T-helper 2 cell treated with Interferon-gamma antibody and Interleukin-4, amounts not matched to agents 5 μg/mL and 100 μg/mL, for 36 hours (primary cell): ENCODE data around the gene KRT72.

Source experiments
- DNase-seq: peaks from one replicate; pipeline ENCODE4 v3.0.0; 2021; ENCODE audit warnings: low spot score
- H3K27ac Mint-ChIP-seq: one replicate; pipeline ENCODE4 v1.8.0; 2021; ENCODE audit warnings: mild to moderate bottlenecking, mixed read lengths
- H3K27me3 Mint-ChIP-seq: one replicate; pipeline ENCODE4 v1.8.0; 2021; ENCODE audit warnings: low read depth, mixed read lengths
- H3K36me3 Mint-ChIP-seq: one replicate; pipeline ENCODE4 v1.8.0; 2021; ENCODE audit warnings: low read depth, mixed read lengths
- H3K4me1 Mint-ChIP-seq: one replicate; pipeline ENCODE4 v1.8.0; 2021; ENCODE audit warnings: low read depth, mixed read lengths
- H3K4me3 Mint-ChIP-seq: one replicate; pipeline ENCODE4 v1.8.0; 2022; ENCODE audit warnings: mild to moderate bottlenecking, moderate library complexity, mixed read lengths
- H3K9me3 Mint-ChIP-seq: one replicate; pipeline ENCODE4 v1.8.0; 2021; ENCODE audit warnings: mixed read lengths

The KRT72 gene

DNA sequence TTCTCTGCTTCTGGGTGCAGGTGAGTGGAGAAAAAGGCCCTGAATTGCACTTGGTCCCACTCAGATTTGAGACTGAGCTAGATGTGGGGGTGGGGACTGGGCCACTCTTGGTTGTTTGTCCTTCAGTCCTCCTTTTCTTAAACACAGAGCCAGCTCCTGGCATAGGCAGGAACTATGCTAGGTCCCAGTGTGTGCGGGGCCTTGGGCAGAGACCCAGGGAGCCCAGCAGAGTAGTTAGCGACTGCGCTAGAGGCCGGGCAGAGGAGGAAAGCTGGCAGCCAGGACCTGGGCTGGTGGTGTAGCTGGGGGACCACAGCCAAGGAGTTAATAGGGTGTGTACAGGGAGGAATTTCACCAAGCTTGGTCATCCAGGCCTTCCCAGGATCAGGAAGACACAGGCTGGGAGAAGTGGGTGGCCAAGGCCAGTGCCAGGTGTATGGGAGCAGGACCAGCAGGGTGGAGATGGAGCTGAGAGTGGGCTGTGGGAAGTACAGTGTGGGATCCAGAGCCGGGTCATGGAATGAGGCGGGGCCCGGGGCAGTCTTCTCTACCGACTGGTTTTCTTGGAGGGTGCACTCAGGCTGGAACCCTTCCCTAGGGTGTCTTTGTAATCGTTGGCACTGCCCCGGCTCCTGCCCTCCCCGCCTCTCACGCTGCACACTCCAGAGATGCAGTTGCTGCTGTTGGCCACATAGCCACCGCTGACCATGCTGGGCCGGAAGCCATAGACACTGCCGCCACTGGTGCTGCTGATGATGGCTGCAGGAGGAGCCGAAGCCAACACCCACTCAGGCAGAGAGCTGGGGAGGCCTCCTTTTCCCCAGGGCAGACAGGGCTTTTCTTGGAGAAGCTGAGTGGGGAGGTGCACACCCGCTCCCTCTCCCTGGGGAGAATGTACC lies 57.0 kb downstream of the KRT72 start:
- H3K9me3 Mint-ChIP-seq, result no peaks in the 10 kb centered on the region
- H3K27me3 Mint-ChIP-seq, result peaks cover 6% of the 10 kb centered on the region
- no peak overlapping the region for H3K27ac Mint-ChIP-seq
- DNase-seq, result no peak
- H3K4me3 Mint-ChIP-seq, result no peak overlapping the region
- H3K36me3 Mint-ChIP-seq, result no peaks in the 10 kb centered on the region
- peaks cover 4% of the 10 kb centered on the region for H3K4me1 Mint-ChIP-seq

GRCh38 chr12:52542785-52543318 lies 58.4 kb downstream of the KRT72 start:
- Mint-ChIP-seq H3K4me1 (peaks cover 4% of the 10 kb centered on the region), H3K36me3 (no peaks in the 10 kb centered on the region), H3K27me3 (peaks cover 4% of the 10 kb centered on the region), H3K4me3 (no peak overlapping the region), H3K27ac (peak overlapping the region; percentile 9), H3K9me3 (no peaks in the 10 kb centered on the region)
- no peak for DNase-seq

- Mint-ChIP-seq H3K9me3 (no peaks in the 10 kb centered on the region), H3K4me3 (no peak overlapping the region), H3K36me3 (no peaks in the 10 kb centered on the region), H3K27me3 (peaks cover 4% of the 10 kb centered on the region), H3K27ac (no peak overlapping the region), H3K4me1 (peaks cover 4% of the 10 kb centered on the region)
- no peak for DNase-seq
Observed at GRCh38 chr12:52542157-52542556, 59.1 kb downstream of the KRT72 start.

DNA sequence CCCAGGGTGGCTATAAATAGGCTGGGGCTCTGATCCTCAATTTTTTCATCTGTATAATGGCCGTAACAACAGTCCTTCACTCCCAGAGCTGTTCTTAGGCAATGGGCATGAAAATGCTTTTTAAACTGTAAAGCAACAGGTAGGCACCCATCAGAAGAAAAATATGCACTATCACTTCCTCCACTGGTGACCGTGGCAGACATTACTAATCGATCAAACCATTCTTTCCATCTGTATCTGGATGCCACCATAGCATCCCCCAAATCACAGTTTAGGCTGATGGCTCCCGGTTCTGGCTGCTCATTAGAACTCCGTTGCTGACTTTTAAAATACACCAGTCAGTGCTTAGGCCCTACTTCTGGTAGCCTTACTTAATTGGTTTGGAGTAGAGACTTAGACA lies 59.6 kb downstream of the KRT72 start:
- DNase-seq, result no peak
- Mint-ChIP-seq H3K27ac (no peak overlapping the region), H3K27me3 (peaks cover 4% of the 10 kb centered on the region), H3K36me3 (no peaks in the 10 kb centered on the region), H3K4me1 (peaks cover 4% of the 10 kb centered on the region), H3K9me3 (no peaks in the 10 kb centered on the region), H3K4me3 (no peak overlapping the region)

DNA sequence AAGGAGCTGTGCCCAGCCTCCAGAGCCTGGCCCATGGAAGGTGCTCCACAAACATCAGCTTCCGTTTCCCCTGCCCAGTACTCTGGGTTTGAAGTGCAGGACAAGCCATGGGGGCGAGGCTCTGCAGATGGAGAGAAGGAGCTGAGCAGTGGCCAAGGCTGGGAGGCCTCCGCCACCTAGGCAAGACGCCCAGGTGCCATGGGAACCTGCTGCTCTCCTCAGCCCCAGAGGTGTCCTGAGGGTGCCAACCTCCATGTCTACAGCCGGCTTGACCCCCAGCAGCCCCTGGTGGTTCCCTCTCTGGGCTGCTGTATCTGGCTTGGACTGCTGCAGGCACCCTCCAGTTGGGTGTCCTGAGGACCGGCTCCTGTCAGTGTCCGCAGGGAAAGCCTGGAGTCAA lies 60.7 kb downstream of the KRT72 start:
- H3K27ac Mint-ChIP-seq, result no peak overlapping the region
- no peaks in the 10 kb centered on the region for H3K9me3 Mint-ChIP-seq
- no peak for DNase-seq
- H3K4me1 Mint-ChIP-seq, result peaks cover 4% of the 10 kb centered on the region
- no peak overlapping the region for H3K4me3 Mint-ChIP-seq
- no peaks in the 10 kb centered on the region for H3K36me3 Mint-ChIP-seq
- peaks cover 4% of the 10 kb centered on the region for H3K27me3 Mint-ChIP-seq

DNA sequence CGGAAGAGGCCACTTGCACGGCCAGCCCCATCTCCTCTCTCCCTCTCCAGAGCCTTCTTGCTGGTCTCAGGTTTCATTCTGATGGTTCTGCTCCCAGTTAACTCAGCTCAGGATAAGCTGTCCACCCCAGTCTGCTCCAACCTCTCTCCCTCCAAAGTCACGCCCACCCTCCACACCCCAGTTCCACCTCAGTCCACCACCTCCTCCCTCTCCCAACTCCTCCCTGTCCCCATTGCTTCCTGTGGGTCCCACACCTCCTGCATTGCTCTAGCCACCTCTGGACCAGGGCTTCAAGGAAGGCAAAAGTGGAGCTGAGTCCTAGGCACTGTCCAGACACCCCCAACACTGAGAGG lies 61.5 kb downstream of the KRT72 start:
- Mint-ChIP-seq H3K4me3 (no peak overlapping the region), H3K27ac (no peak overlapping the region), H3K4me1 (peaks cover 4% of the 10 kb centered on the region), H3K9me3 (no peaks in the 10 kb centered on the region), H3K27me3 (no peaks in the 10 kb centered on the region), H3K36me3 (no peaks in the 10 kb centered on the region)
- DNase-seq, result no peak

- no peaks in the 10 kb centered on the region for H3K36me3 Mint-ChIP-seq
- no peaks in the 10 kb centered on the region for H3K27me3 Mint-ChIP-seq
- peaks cover 4% of the 10 kb centered on the region for H3K4me1 Mint-ChIP-seq
- H3K9me3 Mint-ChIP-seq, result no peaks in the 10 kb centered on the region
- H3K4me3 Mint-ChIP-seq, result no peak overlapping the region
- H3K27ac Mint-ChIP-seq, result no peak overlapping the region
- no peak for DNase-seq
Observed at GRCh38 chr12:52539083-52539820, 62.0 kb downstream of the KRT72 start.

DNA sequence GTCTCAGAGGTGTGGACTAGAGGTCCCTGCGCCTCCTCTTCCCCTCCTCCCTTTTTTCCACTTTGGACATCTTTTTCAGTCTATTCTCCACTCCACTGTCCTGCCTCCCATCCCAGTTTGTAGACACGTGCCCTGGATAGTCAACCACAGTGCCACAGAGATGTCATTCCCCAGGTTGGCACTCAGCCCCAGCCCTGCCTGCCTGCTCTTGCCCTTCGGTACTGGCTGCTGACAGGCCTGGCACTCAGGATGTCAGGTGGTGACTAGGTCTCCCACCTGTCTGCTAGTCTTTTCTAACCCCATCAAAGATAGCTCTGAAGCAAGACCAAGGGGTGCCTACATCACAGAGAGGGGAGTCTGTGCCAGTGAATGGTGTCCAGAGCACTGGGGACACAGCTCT lies 64.2 kb downstream of the KRT72 start:
- Mint-ChIP-seq H3K27me3 (no peaks in the 10 kb centered on the region), H3K36me3 (no peaks in the 10 kb centered on the region), H3K9me3 (no peaks in the 10 kb centered on the region), H3K27ac (no peak overlapping the region), H3K4me3 (no peak overlapping the region), H3K4me1 (no peaks in the 10 kb centered on the region)
- DNase-seq, result no peak
